Ishikawa (cell line): ENCODE results near the gene DIP2C.

Experiments used
- CEBPB ChIP-seq: IDR thresholded peaks from 2 replicates; pipeline ENCODE4 v1.6.1; 2012
- CREB1 ChIP-seq: IDR thresholded peaks from 2 replicates; pipeline ENCODE4 v1.6.1; 2012; ENCODE audit warnings: low read depth
- EGR1 ChIP-seq: IDR thresholded peaks from 2 replicates; pipeline ENCODE4 v1.6.1; 2012
- EP300 ChIP-seq: IDR thresholded peaks from 2 replicates; pipeline ENCODE4 v1.6.1; 2012; ENCODE audit warnings: borderline replicate concordance
- FOXM1 ChIP-seq: IDR thresholded peaks from 2 replicates; pipeline ENCODE4 v1.6.1; 2012; ENCODE audit warnings: low read depth, borderline replicate concordance
- MAX ChIP-seq: IDR thresholded peaks from 2 replicates; pipeline ENCODE4 v1.6.1; 2012
- NFIC ChIP-seq: IDR thresholded peaks from 2 replicates; pipeline ENCODE4 v1.6.1; 2012
- RAD21 ChIP-seq: IDR thresholded peaks from 2 replicates; pipeline ENCODE4 v1.6.1; 2012; ENCODE audit warnings: low read depth
- REST ChIP-seq: IDR thresholded peaks from 2 replicates; pipeline ENCODE4 v1.6.1; 2012; ENCODE audit warnings: low read depth, mild to moderate bottlenecking
- TAF1 ChIP-seq: IDR thresholded peaks from 2 replicates; pipeline ENCODE4 v1.6.1; 2012; ENCODE audit warnings: low read depth, mild to moderate bottlenecking
- TCF12 ChIP-seq: IDR thresholded peaks from 2 replicates; pipeline ENCODE4 v1.6.1; 2012; ENCODE audit warnings: low read depth
- TEAD4 ChIP-seq: IDR thresholded peaks from 2 replicates; pipeline ENCODE4 v1.6.1; 2012
- USF1 ChIP-seq: IDR thresholded peaks from 2 replicates; pipeline ENCODE4 v1.6.1; 2012
- YY1 ChIP-seq: IDR thresholded peaks from 2 replicates; pipeline ENCODE4 v1.6.1; 2012; ENCODE audit warnings: low read depth
- ZBTB7A ChIP-seq: IDR thresholded peaks from 2 replicates; pipeline ENCODE4 v1.6.1; 2012; ENCODE audit warnings: low read depth

The DIP2C gene

GRCh38 chr10:244227-244626 is 445.2 kb downstream of the DIP2C start:
- TF ChIP-seq TAF1 (no peak), TCF12 (no peak), FOXM1 (no peak), TEAD4 (no peak), EGR1 (no peak), RAD21 (no peak), ZBTB7A (no peak), MAX (no peak), USF1 (no peak), NFIC (no peak), CREB1 (no peak), YY1 (no peak), CEBPB (no peak), EP300 (no peak), REST (no peak)

- TF ChIP-seq TEAD4 (no peak), MAX (no peak), NFIC (no peak), FOXM1 (no peak), CEBPB (no peak), CREB1 (no peak)
Observed at GRCh38 chr10:241966-242643, 447.4 kb downstream of the DIP2C start.

- no peak for TF ChIP-seq TEAD4
- no peak for TF ChIP-seq REST
- no peak for TF ChIP-seq CREB1
- TF ChIP-seq NFIC: no peak
- TF ChIP-seq TCF12: no peak
- no peak for TF ChIP-seq ZBTB7A
Observed at GRCh38 chr10:241451-241850, 448.0 kb downstream of the DIP2C start.

GRCh38 chr10:239109-239508 is 450.4 kb downstream of the DIP2C start:
- TF ChIP-seq TEAD4 (no peak), RAD21 (0 out of 2 replicates have a peak, but pooled peaks have one; percentile 4)

- TF ChIP-seq EP300: no peak
- no peak for TF ChIP-seq CEBPB
- no peak for TF ChIP-seq RAD21
- TF ChIP-seq TAF1: no peak
- TF ChIP-seq YY1: no peak
- no peak for TF ChIP-seq TEAD4
- no peak for TF ChIP-seq CREB1
- TF ChIP-seq NFIC: no peak
- TF ChIP-seq USF1: no peak
- TF ChIP-seq MAX: no peak
- TF ChIP-seq FOXM1: no peak
- no peak for TF ChIP-seq REST
- TF ChIP-seq EGR1: no peak
- no peak for TF ChIP-seq ZBTB7A
- TF ChIP-seq TCF12: no peak
Observed at GRCh38 chr10:235915-236314, 453.6 kb downstream of the DIP2C start.
